ENCODE results near the gene THRB.

GRCh38 chr3:24349367-24350019 lies 145.2 kb downstream of the THRB start:
- no peak for TF ChIP-seq POLR2A (IDR thresholded peaks at IDR 0.05)
- no peak for TF ChIP-seq POLR2AphosphoS5 (IDR thresholded peaks at IDR 0.05)
